K562 (cell line): ENCODE results near the gene SEC14L5.

Source experiments
- BRCA1 ChIP-seq, 2 experiments: fragments of 450-650 bp in 1 of 2; sonication (generic) in 1 of 2; formaldehyde crosslinking in 1 of 2; IDR thresholded peaks; 2 replicates each; pipeline versions ENCODE4 v1.5.0 to v1.6.1; 2017 to 2020; ENCODE audit warnings: mild to moderate bottlenecking in 1 of 2, missing genetic modification reagents in 1 of 2
- CHCHD3 ChIP-seq: fragments of 250-450 bp; sonication (Bioruptor Pico); IDR thresholded peaks from 2 replicates; pipeline ENCODE4 v2.1.2; 2022; ENCODE audit warnings: mild to moderate bottlenecking
- CTCF ChIP-seq, 3 experiments: IDR thresholded peaks in 2 of 3; conservative IDR thresholded peaks in 1 of 3; 2 replicates each; pipeline ENCODE4 v1.5.1; 2011 to 2012; ENCODE audit warnings: low read length in 3 of 3, mild to moderate bottlenecking in 3 of 3, control low read depth in 2 of 3, improper control_type of control experiment in 1 of 3, inconsistent platforms in 1 of 3, low read depth in 1 of 3, mixed read lengths in 1 of 3, moderate library complexity in 1 of 3; ENCODE audit not compliant: insufficient read depth in 2 of 3
- HDGF ChIP-seq: fragments of 450-650 bp; IDR thresholded peaks from 2 replicates; pipeline ENCODE4 v1.6.1; 2016
- HMGXB4 ChIP-seq: sonication (generic); formaldehyde crosslinking; IDR thresholded peaks from 2 replicates; pipeline ENCODE4 v1.8.1; 2023; ENCODE audit warnings: mild to moderate bottlenecking, missing genetic modification reagents
- KAT7 ChIP-seq: sonication (generic); formaldehyde crosslinking; IDR thresholded peaks from 2 replicates; pipeline ENCODE4 v1.8.0; 2022; ENCODE audit warnings: missing genetic modification reagents, mild to moderate bottlenecking, borderline replicate concordance
- MAX ChIP-seq: sonication (generic); formaldehyde crosslinking; IDR thresholded peaks from 2 replicates; pipeline ENCODE4 v1.9.0; 2022; ENCODE audit warnings: mild to moderate bottlenecking, missing genetic modification reagents
- NCOR1 ChIP-seq: fragments of 450-650 bp; IDR thresholded peaks from 2 replicates; pipeline ENCODE4 v1.6.1; 2016; ENCODE audit warnings: mild to moderate bottlenecking, moderate library complexity
- POLR2A ChIP-seq: fragments of 450-650 bp; conservative IDR thresholded peaks from 2 replicates; pipeline ENCODE4 v1.6.1; 2016
- SRF ChIP-seq, 2 experiments: fragments of 250-450, 450-650 bp in 1 of 2; sonication (Bioruptor Pico) in 1 of 2; sonication (generic) in 1 of 2; formaldehyde crosslinking; IDR thresholded peaks; 2 replicates each; pipeline versions ENCODE4 v1.5.0 to v1.5.1; 2020 to 2022; ENCODE audit warnings: mild to moderate bottlenecking in 1 of 2, missing genetic modification reagents in 1 of 2
- U2AF2 ChIP-seq: fragments of 200-400 bp; formaldehyde crosslinking; optimal IDR thresholded peaks from 2 replicates; pipeline ENCODE3; 2017; ENCODE audit warnings: low read depth, mild to moderate bottlenecking, low read length
- ZFP36 ChIP-seq: fragments of 150-350 bp; IDR thresholded peaks from 2 replicates; pipeline ENCODE4 v1.6.1; 2018; ENCODE audit warnings: low read length, low read depth; ENCODE audit not compliant: partially characterized antibody
- ZNF143 ChIP-seq: sonication (generic); formaldehyde crosslinking; IDR thresholded peaks from 2 replicates; pipeline ENCODE4 v1.9.0; 2022; ENCODE audit warnings: mild to moderate bottlenecking, missing genetic modification reagents

- TF ChIP-seq SRF (CRISPR knock-in tag; IDR thresholded peaks at IDR 0.05) (no peak), BRCA1 (IDR thresholded peaks at IDR 0.05) (no peak), BRCA1 (CRISPR knock-in tag; IDR thresholded peaks at IDR 0.05) (no peak), MAX (CRISPR knock-in tag) (no peak), HDGF (no peak), HMGXB4 (CRISPR knock-in tag) (no peak), NCOR1 (no peak), CTCF (IDR thresholded peaks at IDR 0.05 in 2 of 3, conservative IDR thresholded peaks at IDR 0.05 in 1 of 3; ENCODE audit: insufficient read depth in 2 of 3, low read depth in 1 of 3, low read length in 3 of 3) (no peak), U2AF2 (no peak), POLR2A (no peak), ZFP36 (no peak), CHCHD3 (CRISPR knock-in tag) (no peak), KAT7 (no peak), ZNF143 (CRISPR knock-in tag) (no peak)
Observed at GRCh38 chr16:5008311-5008731, 50.2 kb downstream of the SEC14L5 start.
